ENCODE results near the gene DIAPH2.

The DIAPH2 gene

GRCh38 chrX:97639526-97639925 is 954.9 kb downstream of the DIAPH2 start:
- Histone ChIP-seq H3K9me2 (replicated peaks; ENCODE audit: insufficient read depth, low read length) (no peaks in the 10 kb centered on the region), H2AFZ (ENCODE audit: low read length) (peak overlapping the region; percentile 12; the same call in 1 of the 2 replicates), H3K27me3 (replicated peaks; ENCODE audit: insufficient read depth, low read length) (no peaks in the 10 kb centered on the region), H3K9ac (ENCODE audit: low read length) (no peak overlapping the region), H3K4me2 (ENCODE audit: low read depth, low read length) (peak overlapping the region; percentile 32; the same call in 1 of the 2 replicates), H3F3A (ENCODE audit: insufficient read depth, low read length) (peaks cover 13% of the 10 kb centered on the region), H4K20me1 (ENCODE audit: insufficient read depth, low read length) (no peaks in the 10 kb centered on the region), H3K4me3 (ENCODE audit: low read length) (no peak overlapping the region), H3K4me1 (ENCODE audit: low read length) (peaks cover 18% of the 10 kb centered on the region), H3K36me3 (replicated peaks; ENCODE audit: insufficient read depth, low read length) (no peaks in the 10 kb centered on the region), H3K27ac (ENCODE audit: low read length) (peak overlapping the region; percentile 39; the same call in 1 of the 2 replicates), H3K9me3 (replicated peaks; ENCODE audit: insufficient read depth, low read length) (no peaks in the 10 kb centered on the region), H3K79me2 (ENCODE audit: low read length) (no peaks in the 10 kb centered on the region)
- no peak for TF ChIP-seq EZH2 (optimal IDR thresholded peaks at IDR 0.05; ENCODE audit: low read depth, low read length)
- no peak for TF ChIP-seq EZH2phosphoT487 (IDR thresholded peaks at IDR 0.05; ENCODE audit: low read length)
- TF ChIP-seq, protein P1, sequence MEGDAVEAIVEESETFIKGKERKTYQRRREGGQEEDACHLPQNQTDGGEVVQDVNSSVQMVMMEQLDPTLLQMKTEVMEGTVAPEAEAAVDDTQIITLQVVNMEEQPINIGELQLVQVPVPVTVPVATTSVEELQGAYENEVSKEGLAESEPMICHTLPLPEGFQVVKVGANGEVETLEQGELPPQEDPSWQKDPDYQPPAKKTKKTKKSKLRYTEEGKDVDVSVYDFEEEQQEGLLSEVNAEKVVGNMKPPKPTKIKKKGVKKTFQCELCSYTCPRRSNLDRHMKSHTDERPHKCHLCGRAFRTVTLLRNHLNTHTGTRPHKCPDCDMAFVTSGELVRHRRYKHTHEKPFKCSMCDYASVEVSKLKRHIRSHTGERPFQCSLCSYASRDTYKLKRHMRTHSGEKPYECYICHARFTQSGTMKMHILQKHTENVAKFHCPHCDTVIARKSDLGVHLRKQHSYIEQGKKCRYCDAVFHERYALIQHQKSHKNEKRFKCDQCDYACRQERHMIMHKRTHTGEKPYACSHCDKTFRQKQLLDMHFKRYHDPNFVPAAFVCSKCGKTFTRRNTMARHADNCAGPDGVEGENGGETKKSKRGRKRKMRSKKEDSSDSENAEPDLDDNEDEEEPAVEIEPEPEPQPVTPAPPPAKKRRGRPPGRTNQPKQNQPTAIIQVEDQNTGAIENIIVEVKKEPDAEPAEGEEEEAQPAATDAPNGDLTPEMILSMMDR (IDR thresholded peaks at IDR 0.05; ENCODE audit: low read length): peak; percentile 29
- peak; percentile 92 for DNase-seq
